SJSA1 (cell line): Measurements from ENCODE around the gene HIP1R. TPM values are rescaled to one million over a fixed set of nuclear protein-coding genes. Genes with fewer than 3 reads are reported as not detected.

Experiments
- DNase-seq, 2 experiments: peaks; one replicate each; pipeline ENCODE4 v3.0.0-alpha.2; 2015 to 2020; ENCODE audit warnings: low spot score in 2 of 2, low read depth in 1 of 2
- H3K27ac ChIP-seq: fragments of 250-450 bp; sonication (Bioruptor Pico); 2 replicates; pipeline ENCODE4 v1.5.1; 2020; ENCODE audit warnings: mild to moderate bottlenecking, moderate library complexity
- H3K27me3 ChIP-seq: fragments of 250-450 bp; sonication (Bioruptor Pico); replicated peaks from 2 replicates; pipeline ENCODE4 v1.5.1; 2020; ENCODE audit warnings: mild to moderate bottlenecking, moderate library complexity
- H3K36me3 ChIP-seq: fragments of 250-450 bp; sonication (Bioruptor Pico); 2 replicates; pipeline ENCODE4 v1.5.1; 2020; ENCODE audit warnings: mild to moderate bottlenecking
- H3K4me1 ChIP-seq: fragments of 250-450 bp; sonication (Bioruptor Pico); replicated peaks from 2 replicates; pipeline ENCODE4 v1.6.1; 2021; ENCODE audit warnings: mild to moderate bottlenecking
- H3K4me3 ChIP-seq: fragments of 250-450 bp; sonication (Bioruptor Pico); 2 replicates; pipeline ENCODE4 v1.5.1; 2020; ENCODE audit warnings: mild to moderate bottlenecking
- H3K9me3 ChIP-seq: fragments of 250-450 bp; sonication (Bioruptor Pico); replicated peaks from 2 replicates; pipeline ENCODE4 v1.5.1; 2020; ENCODE audit warnings: mild to moderate bottlenecking
- total RNA-seq: library from RNA; depleted of rRNA; stranded (reverse); fragments of >200 nt; shearing (Covaris generic); gene quantifications from 2 replicates; pipeline ENCODE4 v1.2.3, GENCODE V29; 2014

HIP1R gene
- total RNA-seq, 1 experiment from 2014 or later = 21.7 TPM

DNA sequence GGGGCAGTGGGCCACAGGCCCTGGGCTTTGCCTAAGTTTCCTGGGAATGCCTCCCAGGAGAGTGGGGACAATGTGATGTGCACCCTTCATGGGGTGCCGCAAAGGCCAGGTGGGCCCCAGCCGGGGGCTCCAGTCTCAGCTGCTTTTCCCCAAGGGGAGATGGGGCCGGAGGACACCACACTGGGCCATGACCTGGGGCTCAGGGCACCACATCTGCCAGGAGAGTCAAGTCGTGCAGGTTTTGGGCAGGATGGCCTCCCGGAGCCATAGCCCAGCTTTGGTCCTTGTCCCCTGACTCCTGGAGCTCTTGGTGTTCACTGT is 12.2 kb downstream of the HIP1R start:
- H3K4me3 ChIP-seq = no peak overlapping the region
- no peaks in the 10 kb centered on the region for H3K27me3 ChIP-seq
- H3K4me1 ChIP-seq = peaks cover 26% of the 10 kb centered on the region
- peaks cover 9% of the 10 kb centered on the region for H3K36me3 ChIP-seq
- DNase-seq = no peak
- no peaks in the 10 kb centered on the region for H3K9me3 ChIP-seq
- no peak overlapping the region for H3K27ac ChIP-seq

DNA sequence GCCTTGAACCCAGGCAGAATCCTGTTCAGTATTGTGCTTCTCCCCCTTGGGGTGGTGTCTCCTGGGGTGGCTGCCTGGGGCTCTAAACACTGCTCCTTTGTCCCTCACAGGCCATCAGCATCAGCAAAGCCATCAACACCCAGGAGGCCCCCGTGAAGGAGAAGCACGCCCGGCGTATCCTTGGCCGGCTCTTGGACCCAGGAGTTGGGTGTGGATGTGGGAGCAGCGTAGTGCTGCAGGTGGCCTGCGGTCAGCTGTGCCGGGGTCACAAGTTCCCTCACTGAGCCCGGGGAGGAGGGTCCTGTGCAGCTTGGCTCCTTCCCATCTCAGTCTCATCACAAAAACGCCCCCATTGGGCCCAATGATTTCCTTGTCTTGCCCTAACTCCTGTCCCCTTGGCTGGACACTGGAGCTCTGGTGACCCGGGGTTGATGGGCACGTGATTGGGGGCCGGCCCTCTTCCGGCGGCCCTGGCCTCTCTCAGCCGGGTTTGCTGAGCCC is 12.7 kb downstream of the HIP1R start:
- H3K27ac ChIP-seq = no peak overlapping the region
- no peaks in the 10 kb centered on the region for H3K9me3 ChIP-seq
- DNase-seq = no peak

DNA sequence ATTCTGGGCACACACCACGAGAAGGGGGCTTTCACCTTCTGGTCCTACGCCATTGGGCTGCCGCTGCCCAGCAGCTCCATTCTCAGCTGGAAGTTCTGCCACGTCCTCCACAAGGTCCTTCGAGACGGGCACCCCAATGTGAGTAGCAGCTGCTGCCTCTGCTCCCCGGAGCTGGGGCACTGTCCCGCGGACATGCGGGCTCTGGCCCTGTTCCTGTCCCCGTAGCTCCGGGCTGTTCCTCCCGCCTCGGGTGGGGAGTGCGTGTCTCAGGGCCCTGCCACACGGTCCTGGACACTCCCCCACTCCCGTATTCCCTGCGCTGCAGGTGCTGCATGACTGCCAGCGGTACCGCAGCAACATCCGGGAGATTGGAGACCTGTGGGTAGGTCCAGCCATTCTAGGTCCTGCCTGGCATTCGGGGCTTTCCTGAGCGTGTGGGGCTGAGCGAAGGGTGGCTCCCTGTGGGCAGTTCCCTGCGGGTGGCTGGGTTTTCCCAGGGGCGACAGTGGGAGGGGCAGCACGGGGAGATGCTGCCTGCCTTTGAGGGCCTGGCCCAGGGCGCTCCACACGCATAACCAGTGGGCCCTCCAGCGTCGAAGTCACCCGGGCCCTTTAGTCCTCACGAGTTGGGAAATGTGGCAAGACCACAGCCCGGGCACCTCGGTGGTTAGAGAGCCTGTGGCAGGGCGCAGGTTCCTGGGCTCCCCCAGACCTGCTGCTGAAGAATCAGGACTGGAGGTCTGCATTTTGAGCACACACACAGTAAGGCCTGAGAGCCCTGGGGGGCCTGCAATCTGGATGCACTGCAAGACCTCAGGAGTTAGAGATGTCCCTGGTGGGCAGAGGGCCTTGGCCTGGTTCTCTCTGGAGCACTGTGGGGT is 13.5 kb downstream of the HIP1R start:
- H3K27me3 ChIP-seq = no peaks in the 10 kb centered on the region
- H3K36me3 ChIP-seq = peaks cover 5% of the 10 kb centered on the region; the same call in 1 of the 2 replicates

More for the DNA sequence above, 12.7 kb downstream of the HIP1R start:
- peaks cover 5% of the 10 kb centered on the region for H3K36me3 ChIP-seq
- H3K27me3 ChIP-seq = no peaks in the 10 kb centered on the region
- H3K4me1 ChIP-seq = peaks cover 25% of the 10 kb centered on the region
- H3K4me3 ChIP-seq = no peak overlapping the region

DNA sequence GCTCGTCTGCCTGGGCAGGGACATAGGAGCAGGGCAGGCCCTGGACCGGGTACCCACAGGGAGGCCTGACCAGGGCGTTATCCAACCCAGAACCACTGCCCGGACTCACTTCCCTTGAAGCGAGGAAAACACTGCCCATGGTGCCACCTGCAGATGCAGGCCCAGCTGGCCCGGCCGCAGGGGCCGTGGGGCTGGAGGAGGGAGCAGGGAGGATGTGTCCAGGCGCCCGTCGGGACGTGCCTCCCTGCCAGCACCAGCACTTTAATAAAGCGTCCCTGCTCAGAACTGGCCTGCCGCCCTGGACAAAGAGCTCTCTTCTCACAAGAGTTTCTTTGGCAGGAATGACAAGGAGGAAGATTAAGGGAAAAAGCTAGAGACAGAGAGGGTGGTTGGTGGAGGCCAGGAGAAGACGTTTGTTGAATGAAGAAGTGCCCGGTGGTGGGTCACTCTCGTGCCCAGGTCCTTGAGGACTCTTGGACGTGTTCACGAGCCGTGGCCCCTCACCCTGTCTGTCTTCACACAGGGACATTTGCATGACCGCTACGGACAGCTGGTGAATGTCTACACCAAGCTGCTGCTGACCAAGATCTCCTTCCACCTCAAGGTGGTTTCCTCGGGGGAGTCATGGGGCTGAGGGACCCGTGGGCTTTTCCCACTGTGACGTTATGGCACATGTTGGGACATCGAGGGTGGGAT is 14.2 kb downstream of the HIP1R start:
- no peak overlapping the region for H3K27ac ChIP-seq
- no peaks in the 10 kb centered on the region for H3K9me3 ChIP-seq
- H3K4me1 ChIP-seq = peaks cover 22% of the 10 kb centered on the region
- DNase-seq = no peak
- H3K27me3 ChIP-seq = no peaks in the 10 kb centered on the region
- H3K36me3 ChIP-seq = peaks cover 5% of the 10 kb centered on the region; the same call in 1 of the 2 replicates
- H3K4me3 ChIP-seq = no peak overlapping the region

More for the DNA sequence above, 13.5 kb downstream of the HIP1R start:
- DNase-seq = no peak
- Histone ChIP-seq H3K4me3 (no peak overlapping the region), H3K9me3 (no peaks in the 10 kb centered on the region), H3K27ac (no peak overlapping the region), H3K4me1 (peaks cover 22% of the 10 kb centered on the region)

DNA sequence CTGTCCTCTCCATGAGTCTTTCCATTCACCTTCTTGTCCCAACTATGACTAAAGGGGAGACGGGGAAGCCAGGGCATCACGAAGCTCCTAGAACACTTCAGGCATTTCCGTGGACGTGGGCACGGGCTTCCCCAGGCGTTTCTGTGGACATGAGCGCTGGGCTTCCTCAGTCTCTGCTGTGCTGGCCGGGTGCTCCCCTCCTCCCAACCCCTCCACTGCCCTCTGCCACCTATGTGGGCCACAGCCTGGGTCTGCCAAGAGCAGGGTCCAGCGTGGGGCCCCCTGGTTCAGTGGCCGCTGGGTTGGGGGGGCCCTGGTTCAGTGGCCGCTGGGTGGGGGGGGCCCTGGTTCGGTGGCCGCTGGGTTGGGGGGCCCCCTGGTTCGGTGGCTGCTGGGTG is 14.8 kb downstream of the HIP1R start:
- H3K4me3 ChIP-seq = no peak overlapping the region

DNA sequence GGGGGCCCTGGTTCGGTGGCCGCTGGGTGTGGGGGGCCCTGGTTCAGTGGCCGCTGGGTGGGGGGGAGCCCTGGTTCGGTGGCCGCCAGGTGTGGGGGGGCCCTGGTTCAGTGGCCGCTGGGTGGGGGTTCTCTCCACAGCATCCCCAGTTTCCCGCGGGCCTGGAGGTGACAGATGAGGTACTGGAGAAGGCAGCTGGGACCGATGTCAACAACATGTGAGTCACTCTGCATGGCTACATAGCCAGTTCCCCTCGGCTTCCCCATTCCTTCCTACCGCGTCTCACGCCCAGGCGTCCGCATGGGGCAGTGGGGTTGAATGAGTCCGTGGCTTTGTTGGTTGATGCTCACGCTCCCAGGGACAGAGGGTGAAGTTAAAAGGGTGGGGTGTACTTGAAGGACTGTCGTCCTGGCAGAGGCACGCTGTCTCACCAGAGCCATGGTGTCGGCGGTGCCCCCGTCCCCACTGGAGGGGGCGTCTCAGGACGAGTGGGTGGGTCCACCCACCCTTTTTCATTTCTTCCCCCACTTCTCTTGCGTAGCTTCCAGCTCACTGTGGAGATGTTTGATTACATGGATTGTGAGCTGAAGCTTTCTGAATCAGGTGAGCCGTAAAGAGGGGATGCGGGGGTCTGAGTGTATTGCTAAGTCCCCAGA is 15.6 kb downstream of the HIP1R start:
- DNase-seq = peak in 1 of 2 experiments; percentile 59
- peaks cover 22% of the 10 kb centered on the region for H3K4me1 ChIP-seq
- H3K4me3 ChIP-seq = no peak overlapping the region
- H3K27ac ChIP-seq = peak overlapping the region; percentile 58
- no peaks in the 10 kb centered on the region for H3K9me3 ChIP-seq
- H3K27me3 ChIP-seq = no peaks in the 10 kb centered on the region
- H3K36me3 ChIP-seq = peaks cover 5% of the 10 kb centered on the region; the same call in 1 of the 2 replicates

More for the DNA sequence above, 14.8 kb downstream of the HIP1R start:
- H3K36me3 ChIP-seq = peaks cover 5% of the 10 kb centered on the region; the same call in 1 of the 2 replicates
- no peaks in the 10 kb centered on the region for H3K9me3 ChIP-seq
- peaks cover 22% of the 10 kb centered on the region for H3K4me1 ChIP-seq
- no peaks in the 10 kb centered on the region for H3K27me3 ChIP-seq
- DNase-seq = no peak
- no peak overlapping the region for H3K27ac ChIP-seq

DNA sequence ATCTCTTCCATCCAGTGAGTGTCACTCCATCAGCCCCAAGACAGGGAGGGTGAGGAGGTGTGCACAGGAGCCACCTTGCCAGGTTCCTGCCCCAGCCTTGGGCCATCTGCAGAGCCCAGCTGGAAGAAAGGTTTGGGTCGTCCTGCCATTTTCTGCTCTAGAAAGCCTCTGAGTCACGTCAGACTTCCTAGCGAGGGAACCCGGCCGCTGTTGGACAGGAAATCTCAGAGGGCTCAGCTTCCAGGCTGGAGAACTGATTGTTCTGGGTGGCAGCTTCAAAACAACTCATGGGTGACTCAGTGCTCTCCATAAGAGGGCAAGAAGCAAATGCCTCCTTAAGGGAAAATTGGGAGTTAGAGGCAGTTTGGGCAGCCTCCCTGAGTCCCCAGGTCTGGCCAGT is 16.6 kb downstream of the HIP1R start:
- peak; percentile 76 to 86 for DNase-seq
- no peak overlapping the region for H3K4me3 ChIP-seq
- H3K4me1 ChIP-seq = peaks cover 22% of the 10 kb centered on the region
- peaks cover 5% of the 10 kb centered on the region; the same call in 1 of the 2 replicates for H3K36me3 ChIP-seq
- H3K27ac ChIP-seq = peak overlapping the region; percentile 58
- no peaks in the 10 kb centered on the region for H3K27me3 ChIP-seq
- no peaks in the 10 kb centered on the region for H3K9me3 ChIP-seq

DNA sequence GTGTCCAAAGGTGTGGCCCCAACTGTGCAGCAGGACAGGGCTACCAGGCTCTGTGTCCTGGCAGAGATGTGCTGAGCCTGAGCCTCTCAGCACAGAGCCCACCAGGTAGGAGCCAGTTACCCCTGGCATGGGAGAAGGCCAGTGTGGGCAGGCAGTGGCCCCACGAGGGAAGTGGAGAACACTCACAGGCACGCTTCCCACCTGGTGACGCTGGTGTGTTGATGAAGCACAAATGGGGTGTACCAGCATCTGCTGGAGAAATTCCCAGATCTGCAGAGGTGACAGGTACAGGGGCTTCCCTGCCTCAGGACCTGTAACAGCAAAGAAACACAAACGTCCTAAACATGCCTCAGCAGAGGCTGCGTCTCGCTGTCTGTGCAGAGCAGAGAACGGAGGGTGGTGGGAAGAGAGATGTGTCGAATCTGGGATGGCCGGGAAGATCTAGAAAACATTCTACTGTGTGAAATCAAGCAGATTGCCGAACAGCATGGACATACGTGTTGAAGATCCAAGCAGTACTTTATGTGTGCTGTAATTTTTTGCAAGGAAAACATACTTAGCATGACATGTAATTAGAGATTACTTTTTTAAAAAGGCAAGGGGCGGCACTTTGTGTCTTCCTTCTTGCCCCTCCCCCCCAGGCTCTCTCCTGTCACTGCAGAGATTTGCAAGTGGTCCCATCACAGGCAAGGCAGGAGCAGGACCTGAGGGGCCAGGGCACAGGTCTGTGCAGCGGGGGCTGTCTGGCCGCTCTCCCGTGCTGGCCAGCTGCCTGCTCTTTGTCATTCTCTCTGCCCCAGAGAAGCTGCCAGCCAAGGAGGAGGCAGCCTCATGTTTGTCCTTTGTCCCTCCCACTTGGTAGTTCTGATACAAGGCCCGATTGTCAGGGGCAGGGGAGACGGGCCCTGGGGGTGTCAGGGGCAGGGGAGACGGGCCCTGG is 17.3 kb downstream of the HIP1R start:
- no peak overlapping the region for H3K4me3 ChIP-seq
- no peak for DNase-seq
- H3K27ac ChIP-seq = peak overlapping the region; percentile 58
- H3K27me3 ChIP-seq = no peaks in the 10 kb centered on the region
- peaks cover 22% of the 10 kb centered on the region for H3K4me1 ChIP-seq
- peaks cover 5% of the 10 kb centered on the region; the same call in 1 of the 2 replicates for H3K36me3 ChIP-seq
- no peaks in the 10 kb centered on the region for H3K9me3 ChIP-seq

DNA sequence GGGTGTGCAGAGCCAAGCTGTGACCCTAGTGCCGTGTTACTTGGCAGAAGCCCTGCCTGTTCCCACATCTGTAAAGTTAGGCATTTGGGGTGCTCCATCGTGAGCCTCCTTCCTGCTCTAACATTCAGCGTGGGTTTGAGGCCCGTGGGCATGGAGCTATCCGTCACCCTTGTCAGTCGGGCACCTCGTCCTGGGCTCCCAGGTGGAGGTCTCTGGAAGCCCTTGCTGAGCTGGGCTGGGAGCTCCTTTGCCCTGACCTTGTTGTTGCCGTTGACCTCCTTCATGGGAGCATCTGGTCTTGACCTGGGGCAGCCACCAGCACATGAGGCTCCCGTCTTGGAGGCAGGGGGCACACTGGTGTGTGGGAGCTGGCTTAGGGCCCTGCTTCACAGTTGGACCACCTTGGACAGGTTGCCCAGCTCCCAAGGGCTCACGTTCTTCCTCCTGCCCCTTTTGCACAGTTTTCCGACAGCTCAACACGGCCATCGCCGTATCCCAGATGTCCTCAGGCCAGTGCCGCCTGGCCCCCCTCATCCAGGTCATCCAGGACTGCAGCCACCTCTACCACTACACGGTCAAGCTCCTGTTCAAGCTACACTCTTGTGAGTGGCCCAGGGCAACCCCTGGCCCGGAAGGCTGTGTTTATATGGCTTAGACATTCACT is 18.5 kb downstream of the HIP1R start:
- Histone ChIP-seq H3K36me3 (peaks cover 5% of the 10 kb centered on the region; the same call in 1 of the 2 replicates), H3K9me3 (no peaks in the 10 kb centered on the region), H3K4me1 (peaks cover 22% of the 10 kb centered on the region), H3K27ac (no peak overlapping the region), H3K4me3 (no peak overlapping the region), H3K27me3 (no peaks in the 10 kb centered on the region)
- DNase-seq = no peak

DNA sequence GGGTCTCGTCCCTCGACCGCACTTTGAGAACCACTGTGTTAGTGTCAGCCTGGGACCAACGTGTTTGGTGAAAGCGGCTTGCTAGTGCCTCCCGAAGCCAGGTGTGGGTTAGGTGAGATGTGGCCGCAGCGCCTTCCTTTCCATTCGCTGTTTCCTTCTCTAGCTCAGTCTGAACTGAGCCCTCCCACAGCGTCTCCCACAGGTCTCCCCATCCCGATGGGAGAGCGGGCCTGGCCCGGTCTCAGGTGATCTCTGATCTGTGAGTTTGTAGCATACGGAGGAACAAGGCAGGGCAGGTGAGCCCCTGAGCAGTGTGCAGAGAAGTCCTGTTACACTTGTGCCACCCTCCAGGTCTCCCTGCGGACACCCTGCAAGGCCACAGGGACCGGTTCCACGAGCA is 19.3 kb downstream of the HIP1R start:
- DNase-seq = no peak
- Histone ChIP-seq H3K27me3 (no peaks in the 10 kb centered on the region), H3K36me3 (peaks cover 6% of the 10 kb centered on the region; the same call in 1 of the 2 replicates), H3K4me1 (peaks cover 22% of the 10 kb centered on the region), H3K4me3 (no peak overlapping the region), H3K9me3 (no peaks in the 10 kb centered on the region), H3K27ac (no peak overlapping the region)

DNA sequence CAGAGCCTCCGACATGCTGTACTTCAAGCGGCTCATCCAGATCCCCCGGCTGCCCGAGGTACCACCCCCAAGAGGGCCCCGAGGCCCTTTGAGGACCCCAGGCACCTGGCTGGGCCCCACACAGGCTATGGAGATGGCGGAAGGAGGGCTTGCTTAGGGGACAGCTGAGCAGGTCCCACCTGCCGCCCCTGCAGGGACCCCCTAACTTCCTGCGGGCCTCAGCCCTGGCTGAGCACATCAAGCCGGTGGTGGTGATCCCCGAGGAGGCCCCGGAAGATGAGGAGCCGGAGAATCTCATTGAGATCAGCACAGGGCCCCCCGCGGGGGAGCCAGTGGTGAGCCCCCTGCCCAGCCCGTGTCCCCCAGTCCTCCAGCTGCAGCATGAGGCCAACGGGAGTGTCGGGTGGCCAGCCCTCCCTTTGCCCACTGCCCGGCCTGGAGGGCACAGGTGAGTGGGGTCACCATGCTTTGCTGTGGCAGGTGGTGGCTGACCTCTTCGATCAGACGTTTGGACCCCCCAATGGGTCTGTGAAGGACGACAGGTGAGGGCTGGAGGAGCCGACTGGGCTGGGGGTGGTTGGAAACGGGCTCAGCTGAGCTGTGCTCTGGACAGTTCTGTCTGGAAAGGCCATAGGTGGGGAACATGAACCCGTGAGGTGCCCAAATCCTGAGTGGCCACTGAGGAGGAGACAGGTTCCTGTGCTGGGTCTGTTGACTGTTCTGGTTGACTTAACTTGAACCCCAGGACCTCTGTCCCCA is 20.0 kb downstream of the HIP1R start:
- Histone ChIP-seq H3K27ac (no peak overlapping the region), H3K36me3 (peaks cover 12% of the 10 kb centered on the region), H3K4me1 (peaks cover 26% of the 10 kb centered on the region), H3K27me3 (no peaks in the 10 kb centered on the region), H3K4me3 (no peak overlapping the region), H3K9me3 (no peaks in the 10 kb centered on the region)
- DNase-seq = no peak
